Activated naive CD4-positive, alpha-beta T cell treated with anti-CD3 and anti-CD28 coated beads, Interleukin-2, amount 50 U/mL, for 16 hours (primary cell): ENCODE results near the gene NPHP3.
"Not testable (repeated sequence)": the region's sequence is repeated elsewhere in the genome, so short reads cannot be mapped to it uniquely, and the experiment has no call there.

Experiments used
- DNase-seq: peaks from one replicate; pipeline ENCODE4 v3.0.0-alpha.2; 2020

Gene NPHP3

DNA sequence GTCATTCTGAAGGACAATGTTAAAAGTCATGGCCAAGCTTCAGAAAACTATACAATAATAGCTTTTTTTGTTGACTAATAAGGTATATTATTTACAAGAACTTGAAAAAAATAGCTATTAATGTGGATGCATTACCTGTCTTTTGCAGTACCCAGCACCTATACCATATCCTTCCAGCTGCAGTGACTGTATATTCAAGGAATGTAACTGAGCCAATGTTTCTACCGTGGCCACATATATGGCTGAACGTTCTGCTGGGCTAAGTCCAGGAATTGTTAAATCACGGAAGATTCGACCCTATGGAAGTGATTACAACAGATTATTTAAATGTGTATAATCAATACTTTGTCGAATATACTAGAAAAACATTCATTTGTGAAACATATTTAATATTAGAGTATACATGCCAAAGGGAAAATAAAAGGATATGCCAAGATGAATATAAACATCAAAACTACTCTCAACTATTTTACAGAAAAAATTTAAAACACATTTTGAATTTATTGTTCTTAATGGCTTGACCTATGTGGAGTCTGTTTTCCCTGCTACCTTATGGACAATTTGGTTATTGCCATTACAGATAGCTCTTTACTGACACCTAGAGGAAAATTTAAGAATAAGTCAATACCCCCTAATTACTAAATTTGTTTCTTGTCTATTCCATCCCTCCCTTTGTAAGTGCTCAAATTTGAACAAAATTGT is 80.2 kb downstream of the NPHP3 start:
- no peak for DNase-seq

DNA sequence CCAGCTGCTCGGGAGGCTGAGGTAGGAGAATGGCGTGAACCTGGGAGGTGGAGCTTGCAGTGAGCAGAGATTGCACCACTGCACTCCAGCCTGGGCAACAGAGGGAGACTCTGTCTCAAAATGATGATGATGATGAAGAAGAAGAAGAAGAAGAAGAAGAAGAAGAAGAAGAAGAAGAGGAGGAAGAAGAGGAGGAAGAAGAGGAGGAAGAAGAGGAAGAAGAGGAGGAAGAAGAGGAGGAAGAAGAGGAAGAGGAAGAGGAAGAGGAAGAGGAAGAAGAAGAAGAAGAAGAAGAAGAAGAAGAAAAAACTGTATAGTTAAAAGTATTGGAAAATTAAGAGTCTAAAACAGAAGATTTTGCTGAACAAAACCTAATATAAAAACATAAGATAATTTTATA is 80.8 kb downstream of the NPHP3 start:
- not testable (repeated sequence) for DNase-seq

- DNase-seq: no peak
Observed at GRCh38 chr3:132638706-132639105, 83.5 kb downstream of the NPHP3 start.

DNA sequence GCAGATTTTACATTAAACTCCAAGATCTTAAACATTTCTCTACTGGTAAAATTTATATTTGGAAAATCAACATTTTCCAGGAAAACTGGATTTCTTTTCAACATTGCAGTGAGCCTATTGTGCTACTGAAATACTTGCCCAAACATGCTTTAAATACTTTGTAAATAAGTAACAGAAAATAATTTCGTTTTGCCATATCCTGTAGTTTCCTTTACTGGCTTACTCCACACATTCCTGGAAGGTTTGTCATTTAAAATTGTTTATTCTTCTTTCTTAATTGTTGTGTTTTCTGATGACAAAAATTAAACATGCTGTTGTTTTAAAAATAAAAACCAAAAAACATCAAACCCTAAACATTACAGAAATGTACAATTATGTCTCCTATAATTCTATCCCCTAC is 84.6 kb downstream of the NPHP3 start:
- DNase-seq: no peak

GRCh38 chr3:132635052-132635451 is 87.2 kb downstream of the NPHP3 start:
- no peak for DNase-seq
